Panc1 (cell line): Measurements from ENCODE around the gene SYN1.

Experiments
- POLR2AphosphoS5 ChIP-seq: IDR thresholded peaks from 2 replicates; pipeline ENCODE4 v1.6.1; 2012; ENCODE audit warnings: mild to moderate bottlenecking, low read depth, low read length, moderate library complexity
- TF ChIP-seq, protein P1 (sequence below): fragments of 450-650 bp; IDR thresholded peaks from 2 replicates; pipeline ENCODE4 v1.5.1; 2017; ENCODE audit warnings: mild to moderate bottlenecking

DNA sequence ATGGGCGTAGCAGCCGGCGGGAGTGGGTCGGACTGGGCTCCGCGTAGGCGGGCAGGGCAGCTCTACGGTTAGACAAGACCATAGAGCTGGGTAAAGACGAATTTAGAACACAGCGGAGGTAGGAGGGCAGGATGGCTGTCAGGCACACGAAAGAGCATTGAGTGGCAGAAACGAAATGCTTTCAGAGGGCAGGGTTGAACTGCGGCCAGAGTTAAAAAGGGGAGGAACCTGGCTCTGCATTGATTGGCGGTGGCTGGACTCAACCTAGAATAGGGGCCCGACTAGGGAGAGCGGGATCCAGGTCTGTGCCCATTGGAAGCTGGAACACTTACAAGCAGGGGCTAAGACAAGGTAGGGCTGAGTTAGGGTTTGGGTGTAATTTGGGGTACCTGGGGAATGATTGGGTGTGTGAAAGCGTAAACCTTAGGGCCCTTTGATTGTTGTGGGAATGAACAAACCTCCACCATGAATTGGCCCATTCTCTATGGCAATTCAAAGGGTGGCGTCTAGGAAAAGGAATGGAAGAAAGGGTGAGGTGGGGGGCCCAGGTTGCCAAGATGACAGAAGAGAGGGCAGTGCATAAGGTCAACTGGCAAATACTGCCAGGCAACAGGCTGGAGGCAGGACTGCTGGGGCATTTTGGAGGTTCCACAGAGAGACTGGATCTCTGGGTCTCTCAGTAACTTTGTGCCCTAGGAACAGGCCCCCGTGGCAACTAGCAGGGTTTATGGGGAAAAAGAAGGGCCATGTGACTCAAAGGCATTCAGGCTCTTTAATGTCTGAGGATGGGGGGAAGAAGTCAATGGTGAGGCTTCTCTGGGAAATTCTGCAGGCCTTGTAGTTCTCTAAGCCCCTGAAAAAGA, 31.6 kb upstream of the SYN1 start:
- TF ChIP-seq, protein P1, sequence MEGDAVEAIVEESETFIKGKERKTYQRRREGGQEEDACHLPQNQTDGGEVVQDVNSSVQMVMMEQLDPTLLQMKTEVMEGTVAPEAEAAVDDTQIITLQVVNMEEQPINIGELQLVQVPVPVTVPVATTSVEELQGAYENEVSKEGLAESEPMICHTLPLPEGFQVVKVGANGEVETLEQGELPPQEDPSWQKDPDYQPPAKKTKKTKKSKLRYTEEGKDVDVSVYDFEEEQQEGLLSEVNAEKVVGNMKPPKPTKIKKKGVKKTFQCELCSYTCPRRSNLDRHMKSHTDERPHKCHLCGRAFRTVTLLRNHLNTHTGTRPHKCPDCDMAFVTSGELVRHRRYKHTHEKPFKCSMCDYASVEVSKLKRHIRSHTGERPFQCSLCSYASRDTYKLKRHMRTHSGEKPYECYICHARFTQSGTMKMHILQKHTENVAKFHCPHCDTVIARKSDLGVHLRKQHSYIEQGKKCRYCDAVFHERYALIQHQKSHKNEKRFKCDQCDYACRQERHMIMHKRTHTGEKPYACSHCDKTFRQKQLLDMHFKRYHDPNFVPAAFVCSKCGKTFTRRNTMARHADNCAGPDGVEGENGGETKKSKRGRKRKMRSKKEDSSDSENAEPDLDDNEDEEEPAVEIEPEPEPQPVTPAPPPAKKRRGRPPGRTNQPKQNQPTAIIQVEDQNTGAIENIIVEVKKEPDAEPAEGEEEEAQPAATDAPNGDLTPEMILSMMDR = no peak
- no peak for TF ChIP-seq POLR2AphosphoS5
